Measurements from ENCODE around the gene TMEM132C.

GRCh38 chr12:128382946-128383345 is 116.0 kb downstream of the TMEM132C start:
- TF ChIP-seq TEAD4 (IDR thresholded peaks at IDR 0.05; ENCODE audit: low read depth, low read length) = no peak
- no peak for TF ChIP-seq RAD21 (IDR thresholded peaks at IDR 0.05 in 1 of 2, conservative IDR thresholded peaks at IDR 0.05 in 1 of 2; ENCODE audit: low read depth in 2 of 2, low read length in 2 of 2)
- TF ChIP-seq MAX (IDR thresholded peaks at IDR 0.05) = no peak
- TF ChIP-seq EP300 (IDR thresholded peaks at IDR 0.05; ENCODE audit: borderline replicate concordance in 1 of 2, low read depth in 2 of 2, low read length in 2 of 2) = no peak
- TF ChIP-seq EZH2 (IDR thresholded peaks at IDR 0.05; ENCODE audit: low read depth, low read length, severe bottlenecking) = no peak
- no peak for TF ChIP-seq HDAC6 (IDR thresholded peaks at IDR 0.05; ENCODE audit: low read depth, low read length)
- no peak for TF ChIP-seq CTCF (IDR thresholded peaks at IDR 0.05; ENCODE audit: control extremely low read depth in 1 of 3, insufficient read depth in 1 of 3, low read depth in 1 of 3, low read length in 3 of 3)
- TF ChIP-seq CREB1 (IDR thresholded peaks at IDR 0.05) = no peak
- no peak for TF ChIP-seq POLR2A (IDR thresholded peaks at IDR 0.05; ENCODE audit: control extremely low read depth in 1 of 2, low read depth in 2 of 2, low read length in 2 of 2)
- TF ChIP-seq RNF2 (IDR thresholded peaks at IDR 0.05; ENCODE audit: borderline replicate concordance, low read depth, low read length, missing control alignments, poor library complexity, severe bottlenecking) = no peak
- no peak for TF ChIP-seq CBX5 (IDR thresholded peaks at IDR 0.05; ENCODE audit: low read depth, low read length)
